ENCODE results near the gene ABLIM2.

DNA sequence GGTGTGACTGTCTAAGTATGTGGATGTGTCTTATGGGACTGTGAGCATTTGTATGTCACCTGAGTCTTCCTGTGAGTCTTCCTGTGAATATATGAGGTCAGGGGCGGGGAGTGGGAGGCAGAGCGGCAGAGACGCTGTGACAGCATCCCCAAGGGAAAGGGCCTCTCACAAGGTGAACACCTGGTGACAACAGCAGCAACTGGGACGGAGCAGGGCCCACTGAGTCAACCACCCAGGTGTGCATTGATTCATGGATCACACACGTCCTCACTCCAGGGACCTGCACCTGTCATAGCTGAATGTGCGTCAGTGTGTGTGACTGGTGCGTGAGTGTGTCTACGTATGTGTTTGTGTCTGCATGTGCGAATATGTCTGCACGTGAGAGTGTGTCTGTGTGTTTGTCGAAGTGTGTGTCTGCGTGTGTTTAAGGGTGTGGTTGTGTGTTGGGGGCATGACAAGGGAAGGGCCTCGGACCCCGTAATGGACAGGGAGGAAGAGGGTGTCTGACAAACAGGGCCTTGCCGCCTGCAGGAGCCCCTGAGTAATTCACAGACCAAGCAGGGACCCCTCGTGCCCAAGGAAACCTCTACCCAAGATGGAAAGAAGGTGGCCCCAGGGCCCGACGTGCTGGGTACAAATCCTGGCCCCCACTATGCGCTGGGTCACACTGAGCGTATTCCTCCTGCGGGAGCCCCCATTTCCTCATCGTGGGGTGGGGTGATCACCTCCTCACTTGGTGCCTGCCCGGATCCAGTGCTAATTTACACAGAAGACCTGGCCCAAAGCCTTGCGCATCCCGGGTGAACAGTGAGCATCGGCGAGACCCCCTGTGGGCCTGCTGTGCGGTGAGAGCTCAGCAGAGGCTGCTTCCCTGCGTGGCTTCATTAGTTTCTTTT, 76.7 kb downstream of the ABLIM2 start:
- TF ChIP-seq PPARA (CRISPR knock-in tag; IDR thresholded peaks at IDR 0.05; ENCODE audit: borderline replicate concordance) (no peak), ARNTL (CRISPR knock-in tag; IDR thresholded peaks at IDR 0.05; ENCODE audit: borderline replicate concordance, low read depth) (no peak), RARB (CRISPR knock-in tag; IDR thresholded peaks at IDR 0.05) (no peak), BACH2 (CRISPR knock-in tag; IDR thresholded peaks at IDR 0.05; ENCODE audit: borderline replicate concordance) (no peak), SNAI2 (CRISPR knock-in tag; IDR thresholded peaks at IDR 0.05) (no peak)

All from SK-N-SH treated with all-trans-retinoic acid at 6 μM for 48 hours (cell line).